Kasumi-1 (cell line): Measurements from ENCODE around the gene MED1.
"Not testable (repeated sequence)": the region's sequence is repeated elsewhere in the genome, so short reads cannot be mapped to it uniquely, and the experiment has no call there.

Experiments used
- DNase-seq, 2 experiments: peaks; one replicate each; lab custom pipeline; 2025; lab: John Stamatoyannopoulos, UW

Gene MED1

GRCh38 chr17:39450847-39451581, at the start of gene MED1:
MED1 (minus strand) TSS chr17:39451263; CDS start chr17:39451062, 201 bp downstream.
- DNase-seq = peak; percentile 99

DNA sequence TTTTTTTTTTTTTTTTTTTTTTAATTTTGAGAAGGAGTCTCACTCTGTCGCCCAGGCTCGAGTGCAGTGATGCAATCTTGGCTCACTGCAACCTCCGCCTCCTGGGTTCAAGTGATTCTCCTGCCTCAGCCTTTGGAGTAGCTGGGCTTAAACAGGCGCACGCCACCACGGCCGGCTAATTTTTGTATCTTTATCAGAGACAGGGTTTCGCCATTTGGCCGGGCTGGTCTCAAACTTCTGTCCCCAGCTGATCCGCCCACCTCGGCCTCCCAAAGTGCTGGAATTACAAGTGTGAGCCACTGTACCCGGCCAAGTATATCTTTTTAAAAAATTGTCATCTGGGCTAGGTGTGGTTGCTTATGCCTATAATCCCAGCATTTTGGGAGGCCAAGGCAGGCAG, 45.9 kb upstream of the MED1 start:
- not testable (repeated sequence) for DNase-seq

DNA sequence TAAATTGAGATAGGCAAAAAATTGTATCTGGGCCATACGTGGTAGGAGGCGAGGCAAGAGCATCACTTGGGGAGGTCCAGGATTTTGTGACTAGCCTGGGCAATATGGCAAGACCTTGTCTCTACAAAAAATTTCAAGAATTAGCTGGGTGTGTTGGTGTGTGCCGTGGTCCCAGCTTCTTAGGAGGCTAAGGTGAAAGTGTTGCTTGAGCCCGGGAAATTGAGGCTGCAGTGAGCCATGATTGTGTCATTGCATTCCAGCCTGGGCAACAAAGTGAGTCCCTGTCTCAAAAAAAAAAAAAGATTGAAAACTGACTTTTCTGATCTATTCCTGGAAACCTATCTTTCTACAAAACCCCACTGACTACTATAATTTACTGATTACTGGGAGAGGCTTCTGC, 36.9 kb upstream of the MED1 start:
- no peak for DNase-seq

- DNase-seq = not testable (repeated sequence)
Measured at GRCh38 chr17:39487490-39487889, 36.4 kb upstream of the MED1 start.

- DNase-seq = no peak
Measured at GRCh38 chr17:39486242-39486641, 35.2 kb upstream of the MED1 start.

DNA sequence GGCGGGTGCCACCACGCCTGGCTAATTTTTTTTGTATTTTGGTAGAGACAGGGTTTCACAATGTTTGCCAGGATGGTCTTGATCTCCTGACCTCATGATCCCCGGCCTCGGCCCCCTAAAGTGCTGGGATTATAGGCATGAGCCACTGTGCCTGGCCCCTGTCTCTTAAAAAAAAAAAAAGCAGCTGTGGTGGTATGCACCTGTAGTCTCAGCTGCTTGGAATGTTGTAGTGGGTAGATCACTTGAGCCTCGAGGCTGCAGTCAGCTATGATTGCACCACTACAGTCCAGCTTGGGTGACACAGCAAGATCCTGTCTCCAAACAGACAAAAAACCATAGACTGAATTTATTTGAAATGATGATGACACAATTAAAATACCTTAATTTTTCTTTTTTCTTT, 34.5 kb upstream of the MED1 start:
- DNase-seq = no peak

DNA sequence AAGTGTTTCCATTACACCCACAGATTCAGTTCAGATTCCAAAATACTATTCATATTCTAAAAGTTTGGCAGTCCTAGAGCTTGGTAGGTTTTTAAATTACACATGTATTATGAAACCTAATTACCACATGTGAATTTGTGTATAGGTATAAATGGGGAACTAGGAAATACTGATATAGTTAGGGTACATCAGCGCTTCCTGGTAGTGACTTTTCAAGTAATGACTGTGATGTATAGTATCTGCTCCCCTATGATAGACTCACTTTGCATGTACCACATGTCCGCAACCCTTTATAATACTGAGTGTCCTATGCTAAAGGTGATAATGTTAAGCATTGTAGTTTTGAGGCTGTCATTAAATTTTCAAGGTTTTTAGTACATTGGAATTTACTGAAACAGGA, 33.1 kb upstream of the MED1 start:
- DNase-seq = no peak

DNA sequence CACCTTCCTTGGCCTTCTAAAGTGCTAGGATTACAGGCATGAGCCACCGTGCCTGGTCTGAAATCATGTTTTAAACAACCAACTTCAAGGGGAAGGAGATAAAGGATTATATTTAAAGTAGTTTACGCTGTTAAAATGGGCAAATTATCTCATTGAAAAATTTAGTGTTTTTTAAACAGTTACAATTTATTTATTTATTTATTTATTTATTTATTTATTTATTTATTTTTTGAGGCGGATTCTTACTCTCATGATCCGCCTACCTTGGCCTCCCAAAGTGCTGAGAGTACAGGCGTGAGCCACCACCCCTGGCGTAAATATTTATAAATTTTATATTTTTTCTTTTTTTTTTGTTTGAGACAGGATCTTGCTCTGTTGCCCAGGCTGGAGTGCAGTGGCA, 32.4 kb upstream of the MED1 start:
- DNase-seq = no peak

DNA sequence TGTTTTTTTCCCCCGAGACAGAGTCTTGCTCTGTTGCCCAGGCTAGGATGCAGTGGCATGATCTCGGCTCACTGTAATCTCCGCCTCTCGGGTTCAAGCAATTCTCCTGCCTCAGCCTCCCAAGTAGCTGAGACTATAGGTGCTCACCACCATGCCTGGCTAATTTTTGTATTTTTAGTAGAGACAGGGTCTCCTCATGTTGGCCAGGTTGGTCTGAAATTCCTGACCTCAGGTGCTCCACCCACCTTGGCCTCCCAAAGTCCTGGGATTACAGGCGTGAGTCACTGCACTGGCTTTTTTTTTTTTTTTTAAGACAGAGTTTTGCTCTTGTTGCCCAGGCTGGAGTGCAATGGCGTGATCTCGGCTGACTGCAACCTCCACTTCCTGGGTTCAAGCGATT, 28.6 kb upstream of the MED1 start:
- DNase-seq = not testable (repeated sequence)

GRCh38 chr17:39473310-39473709, 22.2 kb upstream of the MED1 start:
- no peak for DNase-seq

DNA sequence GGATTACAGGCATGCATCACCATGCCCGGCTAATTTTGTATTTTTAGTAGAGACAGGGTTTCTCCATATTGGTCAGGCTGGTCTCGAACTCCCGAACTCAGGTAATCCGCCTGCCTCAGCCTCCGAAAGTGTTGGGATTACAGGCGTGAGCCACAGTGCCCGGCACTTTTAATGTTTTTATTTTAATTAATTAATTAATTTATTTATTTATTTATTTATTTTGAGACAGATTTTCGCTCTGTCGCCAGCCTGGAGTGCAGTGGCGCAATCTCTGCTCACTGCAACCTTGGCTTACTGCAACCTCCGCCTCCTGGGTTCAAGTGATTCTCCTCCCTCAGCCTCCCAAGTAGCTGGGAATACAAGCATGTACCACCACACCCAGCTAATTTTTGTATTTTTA, 17.5 kb upstream of the MED1 start:
- DNase-seq = not testable (repeated sequence)

DNA sequence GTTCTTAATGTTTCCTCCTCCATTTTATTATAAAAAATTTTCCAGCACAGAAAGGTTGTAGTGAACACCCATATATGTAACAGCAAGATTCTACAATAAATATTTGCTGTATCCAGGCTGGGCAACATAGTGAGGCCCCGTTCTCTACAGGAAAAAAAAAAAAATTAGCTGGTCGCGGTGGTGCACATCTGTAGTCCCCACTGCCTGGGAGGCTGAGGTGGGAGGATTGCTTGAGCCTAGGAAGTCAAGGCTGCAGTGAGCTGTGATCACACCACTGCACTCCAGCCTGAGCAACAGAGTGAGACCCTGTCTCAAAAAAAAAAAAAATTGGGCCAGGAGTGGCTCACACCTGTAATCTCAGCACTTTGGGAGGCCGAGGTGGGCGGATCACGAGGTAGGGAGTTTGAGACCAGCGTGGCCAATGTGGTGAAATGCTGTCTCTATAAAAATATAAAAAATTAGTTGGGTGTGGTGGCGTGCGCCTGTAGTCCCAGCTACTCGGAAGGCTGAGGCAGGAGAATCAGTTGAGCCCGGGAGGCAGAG, 13.6 kb upstream of the MED1 start:
- DNase-seq = not testable (repeated sequence)

DNA sequence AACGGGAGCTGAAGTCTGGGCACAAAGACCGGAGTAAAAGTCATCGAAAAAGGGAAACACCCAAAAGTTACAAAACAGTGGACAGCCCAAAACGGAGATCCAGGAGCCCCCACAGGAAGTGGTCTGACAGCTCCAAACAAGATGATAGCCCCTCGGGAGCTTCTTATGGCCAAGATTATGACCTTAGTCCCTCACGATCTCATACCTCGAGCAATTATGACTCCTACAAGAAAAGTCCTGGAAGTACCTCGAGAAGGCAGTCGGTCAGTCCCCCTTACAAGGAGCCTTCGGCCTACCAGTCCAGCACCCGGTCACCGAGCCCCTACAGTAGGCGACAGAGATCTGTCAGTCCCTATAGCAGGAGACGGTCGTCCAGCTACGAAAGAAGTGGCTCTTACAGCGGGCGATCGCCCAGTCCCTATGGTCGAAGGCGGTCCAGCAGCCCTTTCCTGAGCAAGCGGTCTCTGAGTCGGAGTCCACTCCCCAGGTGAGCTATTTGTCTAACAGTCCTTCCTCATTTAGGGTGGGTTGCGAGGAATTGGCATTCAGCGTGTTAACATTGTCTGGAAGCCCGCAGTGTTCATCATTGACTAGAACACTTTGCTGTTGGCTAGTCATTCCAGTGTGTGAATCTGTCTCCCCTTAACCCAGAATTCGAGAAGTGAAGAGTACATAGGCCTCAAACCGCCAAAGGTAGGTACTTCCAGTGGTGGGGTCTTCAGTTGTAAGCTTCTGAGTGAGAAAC, 11.7 kb upstream of the MED1 start:
- peak; percentile 30 to 31 for DNase-seq

DNA sequence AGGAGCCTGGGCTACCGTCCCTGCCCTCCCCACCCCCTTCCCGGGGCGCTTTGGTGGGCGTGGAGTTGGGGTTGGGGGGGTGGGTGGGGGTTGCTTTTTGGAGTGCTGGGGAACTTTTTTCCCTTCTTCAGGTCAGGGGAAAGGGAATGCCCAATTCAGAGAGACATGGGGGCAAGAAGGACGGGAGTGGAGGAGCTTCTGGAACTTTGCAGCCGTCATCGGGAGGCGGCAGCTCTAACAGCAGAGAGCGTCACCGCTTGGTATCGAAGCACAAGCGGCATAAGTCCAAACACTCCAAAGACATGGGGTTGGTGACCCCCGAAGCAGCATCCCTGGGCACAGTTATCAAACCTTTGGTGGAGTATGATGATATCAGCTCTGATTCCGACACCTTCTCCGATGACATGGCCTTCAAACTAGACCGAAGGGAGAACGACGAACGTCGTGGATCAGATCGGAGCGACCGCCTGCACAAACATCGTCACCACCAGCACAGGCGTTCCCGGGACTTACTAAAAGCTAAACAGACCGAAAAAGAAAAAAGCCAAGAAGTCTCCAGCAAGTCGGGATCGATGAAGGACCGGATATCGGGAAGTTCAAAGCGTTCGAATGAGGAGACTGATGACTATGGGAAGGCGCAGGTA, 11.0 kb upstream of the MED1 start:
- DNase-seq = peak; percentile 49 to 50

- peak; percentile 99 for DNase-seq
Measured at GRCh38 chr17:39461113-39461925, 10.3 kb upstream of the MED1 start, which contains the start of gene CDK12. CDK12 (plus strand) TSS chr17:39461486; CDS start chr17:39462072, 586 bp downstream.

- DNase-seq = no peak
Measured at GRCh38 chr17:39455919-39456318, 4.9 kb upstream of the MED1 start.

DNA sequence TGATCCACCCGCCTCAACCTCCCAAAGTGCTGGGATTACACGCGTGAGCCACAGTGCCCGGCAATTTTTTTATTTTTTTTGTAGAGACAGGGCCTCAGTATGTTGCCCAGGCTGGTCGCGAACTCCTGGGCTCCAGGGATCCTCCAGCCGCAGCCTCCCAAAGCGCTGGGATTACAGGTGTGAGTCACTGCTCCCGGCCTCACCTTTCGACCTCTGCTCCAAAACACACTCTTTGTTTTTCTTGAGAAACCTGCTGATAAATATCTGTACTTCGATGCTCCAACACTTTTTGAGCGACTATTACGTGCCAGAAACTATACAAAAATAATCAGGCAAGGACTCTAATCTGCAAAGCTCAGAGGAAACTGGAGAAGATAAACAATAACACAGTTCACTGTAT, 1.0 kb downstream of the MED1 start:
- no peak for DNase-seq

GRCh38 chr17:39447561-39447960, 3.5 kb downstream of the MED1 start:
- no peak for DNase-seq

- DNase-seq = no peak
Measured at GRCh38 chr17:39443326-39443725, 7.7 kb downstream of the MED1 start.

GRCh38 chr17:39439868-39440267, 11.2 kb downstream of the MED1 start:
- DNase-seq = not testable (repeated sequence)

DNA sequence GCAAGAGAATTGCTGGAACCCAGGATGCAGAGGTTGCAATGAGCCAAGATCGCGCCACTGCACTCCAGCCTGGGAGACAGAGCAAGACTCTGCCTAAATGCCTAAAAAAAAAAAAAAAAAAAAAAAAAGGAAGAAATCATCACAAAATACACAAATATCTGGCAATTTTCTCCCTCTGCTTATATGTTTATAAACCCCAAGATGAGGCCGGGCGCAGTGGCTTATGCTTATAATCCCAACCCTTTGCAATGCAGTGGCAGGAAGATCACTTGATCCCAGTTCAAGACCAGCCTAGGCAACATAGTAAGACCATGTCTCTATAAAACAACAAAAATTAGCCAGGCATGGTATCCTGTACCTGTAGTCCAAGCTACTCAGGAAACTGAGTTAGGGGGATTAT, 21.5 kb downstream of the MED1 start:
- no peak for DNase-seq

DNA sequence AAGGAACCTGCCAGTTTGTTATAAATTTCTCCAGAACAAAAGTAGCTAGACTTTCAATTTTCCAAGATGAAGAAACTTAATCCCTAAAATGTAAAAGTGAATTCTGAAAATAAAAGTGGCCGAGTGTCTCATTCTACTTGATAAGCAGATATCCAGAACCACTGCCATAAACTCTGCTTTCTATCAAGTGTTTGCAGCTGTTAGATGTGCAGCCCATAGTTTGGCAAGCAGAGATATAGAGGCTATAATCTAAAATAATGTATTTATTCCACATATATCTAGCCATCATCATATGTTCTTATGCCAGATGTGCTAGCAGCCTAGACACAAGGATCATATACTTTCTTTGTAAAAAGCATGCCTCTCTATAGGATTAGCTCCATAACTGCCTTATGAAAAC, 34.9 kb downstream of the MED1 start:
- DNase-seq = no peak
